ACC112 (cell line): Measurements from ENCODE around the gene CYP26A1.
"Not testable (repeated sequence)": the region's sequence is repeated elsewhere in the genome, so short reads cannot be mapped to it uniquely, and the experiment has no call there.

Experiments used
- H2AFZ ChIP-seq: fragments of 200-600 bp; sonication (generic); one replicate; pipeline ENCODE4 v1.6.0; 2017; ENCODE audit warnings: antibody characterized with exemption, low read length; ENCODE audit not compliant: unreplicated experiment
- H3K27ac ChIP-seq: fragments of 200-600 bp; sonication (generic); 2 replicates; pipeline ENCODE4 v1.5.1; 2014; ENCODE audit warnings: low read depth, mild to moderate bottlenecking, antibody characterized with exemption, low read length, moderate library complexity
- H3K27me3 ChIP-seq: fragments of 200-600 bp; sonication (generic); 2 replicates; pipeline ENCODE4 v1.6.1; 2014; ENCODE audit warnings: mild to moderate bottlenecking, antibody characterized with exemption, low read length, moderate library complexity, mixed read lengths; ENCODE audit not compliant: insufficient read depth
- H3K36me3 ChIP-seq: fragments of 200-600 bp; sonication (generic); 2 replicates; pipeline ENCODE4 v1.6.1; 2016; ENCODE audit warnings: mild to moderate bottlenecking, antibody characterized with exemption, low read length, moderate library complexity, mixed read lengths; ENCODE audit not compliant: insufficient read depth
- H3K4me1 ChIP-seq: fragments of 200-600 bp; sonication (generic); one replicate; pipeline ENCODE4 v1.6.1; 2016; ENCODE audit warnings: low read length, mixed read lengths; ENCODE audit not compliant: insufficient read depth, unreplicated experiment, control insufficient read depth
- H3K4me3 ChIP-seq: fragments of 200-600 bp; sonication (generic); 2 replicates; pipeline ENCODE4 v1.5.1; 2014; ENCODE audit warnings: mild to moderate bottlenecking, low read depth, low read length
- H3K79me2 ChIP-seq: fragments of 200-600 bp; sonication (generic); one replicate; pipeline ENCODE4 v1.6.0; 2016; ENCODE audit warnings: low read length; ENCODE audit not compliant: control insufficient read depth, unreplicated experiment, insufficient read depth

CYP26A1 gene

DNA sequence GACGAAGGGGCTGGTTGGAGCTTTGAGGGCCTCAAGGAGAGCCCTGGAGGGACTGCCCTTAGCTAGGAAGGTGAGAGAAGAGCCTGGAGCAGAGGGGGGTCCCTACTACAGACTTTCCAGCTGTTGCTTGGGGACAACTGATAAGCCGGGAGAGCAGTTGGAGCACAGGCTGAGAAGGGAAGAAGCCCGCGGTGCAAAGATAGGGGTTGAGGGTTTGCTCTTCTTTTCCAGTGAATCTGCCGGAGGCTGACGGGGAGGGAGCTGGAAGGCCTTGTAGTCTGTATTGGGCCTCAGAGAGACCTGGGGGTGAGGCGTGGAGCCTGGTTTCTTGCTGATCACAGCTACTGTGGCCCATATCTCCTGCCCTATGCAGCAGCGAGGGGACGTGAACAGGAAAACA is 23.7 kb downstream of the CYP26A1 start:
- Histone ChIP-seq H3K4me1 (no peaks in the 10 kb centered on the region), H2AFZ (no peak overlapping the region), H3K27me3 (no peaks in the 10 kb centered on the region), H3K4me3 (no peak overlapping the region), H3K27ac (no peak overlapping the region), H3K36me3 (no peaks in the 10 kb centered on the region), H3K79me2 (no peaks in the 10 kb centered on the region)

DNA sequence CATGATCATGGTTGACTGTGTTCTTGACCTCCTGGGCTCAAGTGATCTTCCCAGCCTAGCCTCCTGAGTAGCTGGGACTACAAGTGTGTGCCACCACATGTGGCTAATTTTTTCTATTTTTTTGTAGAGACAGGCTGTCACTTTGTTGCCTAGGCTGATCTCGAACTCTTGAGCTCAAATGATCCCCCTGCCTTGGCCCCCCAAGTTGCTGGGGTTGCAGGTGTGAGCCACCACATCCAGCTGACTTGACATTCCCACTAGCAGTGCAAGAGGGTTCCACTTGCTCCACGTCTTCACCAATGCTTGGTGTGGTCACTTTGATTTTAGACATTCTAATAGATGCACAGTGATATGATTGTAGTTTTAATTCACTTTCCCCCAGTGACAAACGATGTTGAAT is 25.1 kb downstream of the CYP26A1 start:
- H3K27ac ChIP-seq = no peak overlapping the region
- no peaks in the 10 kb centered on the region for H3K79me2 ChIP-seq
- H3K27me3 ChIP-seq = no peaks in the 10 kb centered on the region
- H3K4me1 ChIP-seq = no peaks in the 10 kb centered on the region
- H3K36me3 ChIP-seq = no peaks in the 10 kb centered on the region
- H3K4me3 ChIP-seq = no peak overlapping the region
- no peak overlapping the region for H2AFZ ChIP-seq

DNA sequence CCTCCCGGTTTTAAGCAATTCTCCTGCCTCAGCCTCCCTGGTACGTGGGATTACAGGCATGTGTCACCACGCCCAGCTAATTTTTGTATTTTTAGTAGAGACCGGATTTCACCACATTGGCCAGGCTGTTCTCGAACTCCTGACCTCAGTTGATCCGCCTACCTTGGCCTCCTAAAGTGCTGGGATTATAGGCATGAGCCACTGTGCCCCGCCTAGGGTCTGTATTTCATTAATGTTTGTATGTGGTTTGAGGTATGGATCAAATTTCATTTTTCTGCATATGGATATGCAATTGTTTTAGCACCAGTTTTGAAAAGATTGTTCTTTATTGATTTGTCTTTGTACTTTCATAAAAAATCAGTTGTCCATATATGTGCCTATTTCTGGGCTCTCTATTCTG is 26.0 kb downstream of the CYP26A1 start:
- no peaks in the 10 kb centered on the region for H3K36me3 ChIP-seq
- no peaks in the 10 kb centered on the region for H3K4me1 ChIP-seq
- no peak overlapping the region for H2AFZ ChIP-seq
- no peaks in the 10 kb centered on the region for H3K79me2 ChIP-seq
- no peaks in the 10 kb centered on the region for H3K27me3 ChIP-seq
- H3K27ac ChIP-seq = no peak overlapping the region
- no peak overlapping the region for H3K4me3 ChIP-seq

DNA sequence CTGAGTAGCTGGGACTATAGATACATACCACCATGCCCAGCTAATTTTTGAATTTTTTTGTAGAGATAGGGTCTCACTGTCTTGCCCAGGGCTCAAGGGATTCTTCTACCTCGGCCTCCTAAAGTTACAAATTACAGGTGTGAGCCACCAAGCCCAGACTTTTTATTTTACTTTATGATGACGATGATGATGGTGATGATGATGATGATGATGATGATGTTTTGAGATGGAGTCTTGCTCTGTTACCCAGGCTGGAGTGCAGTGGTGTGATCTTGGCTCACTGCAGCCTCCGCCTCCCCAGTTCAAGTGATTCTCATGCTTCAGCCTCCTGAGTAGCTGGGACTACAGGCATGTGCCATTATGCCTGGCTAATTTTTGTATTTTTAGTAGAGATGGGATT is 27.5 kb downstream of the CYP26A1 start:
- not testable (repeated sequence) for H3K27me3 ChIP-seq, H3K79me2 ChIP-seq, H3K4me1 ChIP-seq, H3K36me3 ChIP-seq, H3K27ac ChIP-seq, H3K4me3 ChIP-seq, H2AFZ ChIP-seq

DNA sequence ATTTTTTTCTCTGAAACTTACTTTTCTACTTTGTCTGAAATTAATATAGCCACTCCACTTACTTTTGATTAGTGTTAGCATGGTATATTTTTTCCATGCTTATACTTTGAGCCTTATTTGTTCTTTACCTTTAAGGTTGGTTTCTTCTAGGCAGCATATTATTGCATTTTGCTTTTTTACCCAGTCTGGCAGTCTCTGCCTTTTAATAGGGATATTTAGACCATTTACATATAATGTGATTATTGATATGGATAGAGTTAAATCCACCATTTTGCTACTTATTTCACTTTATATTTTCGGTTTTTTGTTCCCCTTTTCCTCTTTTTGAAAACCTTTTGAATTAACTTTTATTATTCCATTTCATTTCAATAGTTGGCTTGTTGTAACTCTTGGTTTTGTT is 30.3 kb downstream of the CYP26A1 start:
- no peak overlapping the region for H2AFZ ChIP-seq
- H3K36me3 ChIP-seq = no peaks in the 10 kb centered on the region
- H3K27me3 ChIP-seq = no peaks in the 10 kb centered on the region
- H3K4me1 ChIP-seq = no peaks in the 10 kb centered on the region
- H3K27ac ChIP-seq = no peak overlapping the region
- no peaks in the 10 kb centered on the region for H3K79me2 ChIP-seq
- H3K4me3 ChIP-seq = no peak overlapping the region

DNA sequence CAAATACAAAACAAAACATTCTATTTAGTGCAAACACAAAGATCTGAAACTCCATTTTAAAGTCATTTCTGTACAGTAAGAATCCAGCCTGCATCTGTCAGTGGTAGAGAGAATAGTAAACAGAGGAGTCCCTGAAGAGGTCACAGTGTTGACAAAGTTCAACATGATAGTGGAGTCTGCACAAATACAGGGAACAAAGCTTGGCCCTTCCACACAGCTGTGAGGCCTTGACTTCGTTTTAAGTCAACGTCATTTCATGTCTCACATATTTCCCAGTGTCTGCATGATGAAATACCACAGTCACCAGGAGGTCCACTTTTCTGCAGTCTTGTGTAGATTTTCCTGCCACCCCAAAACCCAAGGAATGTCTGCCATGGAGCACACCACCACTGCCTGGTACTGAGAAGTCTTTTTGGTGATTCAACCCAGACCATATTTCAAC is 33.0 kb downstream of the CYP26A1 start:
- Histone ChIP-seq H3K36me3 (no peaks in the 10 kb centered on the region), H2AFZ (no peak overlapping the region), H3K79me2 (no peaks in the 10 kb centered on the region), H3K27me3 (no peaks in the 10 kb centered on the region), H3K27ac (no peak overlapping the region), H3K4me3 (no peak overlapping the region), H3K4me1 (no peaks in the 10 kb centered on the region)

DNA sequence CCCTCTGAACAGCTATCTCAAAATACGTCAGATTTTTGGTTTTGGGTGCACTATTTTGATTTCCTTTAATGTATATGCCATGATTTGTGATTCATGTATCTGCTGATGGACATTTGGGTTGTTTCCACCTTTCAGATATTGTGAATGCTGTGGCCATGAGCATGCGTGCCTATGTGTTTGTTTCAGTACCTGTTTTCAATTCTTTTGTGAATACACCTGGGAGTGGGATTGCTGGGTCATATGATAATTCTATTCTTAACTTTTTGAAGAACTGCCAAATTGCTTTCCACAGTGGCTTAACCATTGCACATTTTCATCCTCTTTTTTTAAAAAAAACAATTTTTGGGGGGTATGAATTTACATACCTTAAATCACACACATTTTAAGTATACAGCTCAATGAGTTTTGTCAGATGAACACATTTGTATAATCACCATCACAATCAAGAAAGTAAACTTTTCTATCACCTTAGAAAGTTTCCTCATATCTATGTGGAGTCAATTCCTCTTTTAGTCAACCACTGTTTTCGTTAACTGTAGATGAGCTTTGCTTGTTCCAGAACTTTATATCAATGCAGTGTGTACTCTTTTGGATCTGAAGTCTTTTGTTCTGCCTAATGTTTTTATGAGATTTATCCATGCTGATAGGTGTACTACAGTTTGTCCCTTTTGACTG is 36.9 kb downstream of the CYP26A1 start:
- H3K27me3 ChIP-seq = peaks cover 27% of the 10 kb centered on the region
- no peak overlapping the region for H2AFZ ChIP-seq
- no peaks in the 10 kb centered on the region for H3K36me3 ChIP-seq
- no peaks in the 10 kb centered on the region for H3K4me1 ChIP-seq
- H3K79me2 ChIP-seq = no peaks in the 10 kb centered on the region
- no peak overlapping the region for H3K27ac ChIP-seq
- H3K4me3 ChIP-seq = no peak overlapping the region

DNA sequence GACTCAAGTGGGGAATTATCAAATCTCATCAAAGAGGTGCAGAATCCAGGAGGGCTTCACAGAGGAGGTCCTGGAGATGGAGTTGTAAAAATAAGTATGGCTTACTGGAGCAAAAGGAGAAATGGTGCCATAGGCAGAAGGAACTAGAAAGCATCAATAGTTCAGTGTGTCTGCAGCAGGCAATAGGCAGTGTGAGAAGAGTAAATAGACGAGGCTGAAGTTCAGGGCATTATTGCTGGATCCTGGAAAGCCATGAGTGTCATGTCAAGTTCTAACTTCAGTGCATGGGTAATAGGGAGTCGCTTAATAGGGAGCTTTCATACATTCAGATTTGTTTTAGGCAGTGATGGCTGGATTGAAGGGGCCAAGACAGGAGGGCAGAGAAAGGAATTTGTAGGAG is 39.3 kb downstream of the CYP26A1 start:
- Histone ChIP-seq H2AFZ (no peak overlapping the region), H3K36me3 (no peaks in the 10 kb centered on the region), H3K4me3 (no peak overlapping the region), H3K27ac (no peak overlapping the region), H3K79me2 (no peaks in the 10 kb centered on the region), H3K27me3 (peaks cover 27% of the 10 kb centered on the region), H3K4me1 (no peaks in the 10 kb centered on the region)

DNA sequence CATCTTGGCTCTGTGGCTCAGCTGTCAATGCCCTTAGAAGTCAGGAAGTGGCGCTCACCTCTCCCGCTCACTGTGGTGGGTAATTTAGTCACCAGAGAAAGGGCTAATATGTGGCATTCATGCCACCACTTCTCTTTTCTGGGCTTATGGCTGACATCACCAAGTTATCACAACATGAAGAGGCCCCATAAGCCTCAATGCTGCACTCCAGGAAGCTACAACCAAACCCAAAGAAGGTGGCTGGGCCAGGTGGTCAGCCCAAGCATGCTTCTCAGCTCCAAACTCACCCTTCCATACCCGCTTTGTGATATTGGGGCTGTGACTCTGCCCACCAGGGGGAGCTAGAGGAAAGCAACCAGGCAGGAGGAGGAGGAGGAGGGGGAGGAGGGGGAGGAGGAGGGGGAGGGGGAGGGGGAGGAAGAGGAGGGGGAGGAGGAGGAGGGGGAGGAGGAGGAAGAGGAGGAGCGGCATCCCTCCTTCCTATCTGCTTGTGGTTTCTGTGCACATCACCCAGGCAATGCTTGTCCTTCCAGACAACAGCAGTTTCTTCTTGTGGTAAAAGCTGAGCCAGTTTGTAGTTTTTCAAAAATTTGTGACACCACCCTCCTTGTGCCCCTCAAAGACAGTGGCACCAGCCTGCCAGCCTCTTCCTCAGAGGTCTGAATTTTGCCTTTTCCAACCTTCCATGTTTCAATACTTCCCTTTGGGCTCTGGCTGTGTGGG is 42.1 kb downstream of the CYP26A1 start:
- Histone ChIP-seq H3K79me2 (no peaks in the 10 kb centered on the region), H2AFZ (no peak overlapping the region), H3K27ac (no peak overlapping the region), H3K27me3 (peaks cover 31% of the 10 kb centered on the region), H3K4me3 (no peak overlapping the region), H3K4me1 (no peaks in the 10 kb centered on the region), H3K36me3 (no peaks in the 10 kb centered on the region)

DNA sequence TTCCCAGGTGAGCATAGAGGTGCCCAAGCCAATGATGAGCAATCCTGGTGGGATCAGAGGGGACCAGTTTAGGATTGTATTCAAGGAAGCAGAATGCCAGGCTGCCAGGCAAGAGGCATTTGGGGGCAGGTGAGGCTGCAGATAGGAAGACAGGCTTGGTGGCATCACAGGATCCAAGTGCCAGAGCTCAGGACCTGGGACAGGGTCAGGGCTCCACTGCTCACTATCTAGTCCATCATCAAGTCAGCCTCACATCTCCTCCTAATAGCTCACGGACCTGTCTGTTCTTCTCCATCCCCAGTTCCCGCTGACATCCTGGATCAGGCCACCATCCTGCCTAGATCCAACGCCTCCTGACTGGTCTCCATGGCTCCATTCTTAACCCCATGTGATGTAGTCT is 47.6 kb downstream of the CYP26A1 start:
- H3K27ac ChIP-seq = no peak overlapping the region
- peaks cover 27% of the 10 kb centered on the region; the same call in 1 of the 2 replicates for H3K27me3 ChIP-seq
- H3K4me1 ChIP-seq = no peaks in the 10 kb centered on the region
- no peak overlapping the region for H2AFZ ChIP-seq
- H3K79me2 ChIP-seq = no peaks in the 10 kb centered on the region
- H3K4me3 ChIP-seq = no peak overlapping the region
- no peaks in the 10 kb centered on the region for H3K36me3 ChIP-seq

DNA sequence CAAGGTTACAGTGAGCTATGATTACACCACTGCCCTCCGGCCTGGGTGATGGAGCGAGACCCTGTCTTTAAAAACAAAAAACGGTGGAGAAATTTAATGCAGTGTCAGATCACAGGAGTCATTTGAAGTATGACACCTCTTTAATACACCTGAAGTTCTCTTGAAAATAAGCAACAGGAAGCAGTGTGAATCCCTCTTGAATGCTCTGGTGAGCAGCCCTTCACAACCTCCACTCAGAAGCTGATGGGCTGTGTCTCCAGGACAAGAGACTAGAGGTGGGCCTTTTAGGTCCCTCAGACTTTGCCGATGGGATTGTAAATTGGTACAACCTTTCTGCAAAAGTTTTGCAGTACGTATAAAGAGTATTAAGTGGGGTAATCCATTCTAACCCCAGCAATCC is 50.1 kb downstream of the CYP26A1 start:
- peaks cover 27% of the 10 kb centered on the region; the same call in 1 of the 2 replicates for H3K27me3 ChIP-seq
- no peaks in the 10 kb centered on the region for H3K4me1 ChIP-seq
- no peaks in the 10 kb centered on the region for H3K36me3 ChIP-seq
- no peak overlapping the region for H3K4me3 ChIP-seq
- H3K79me2 ChIP-seq = no peaks in the 10 kb centered on the region
- H3K27ac ChIP-seq = no peak overlapping the region
- no peak overlapping the region for H2AFZ ChIP-seq
